Fibroblast of peridontal ligament (primary cell): ENCODE data around the gene HNRNPUL1.

ENCODE experiments used
- DNase-seq: peaks from one replicate; pipeline ENCODE4 v3.0.0-alpha.2; 2010; ENCODE audit errors: extremely low read depth

HNRNPUL1 gene

GRCh38 chr19:41353466-41354342 is 89.5 kb downstream of the HNRNPUL1 start, which contains the start of gene TGFB1:
TSS of gene TGFB1 (minus strand) at chr19:41353922. CDS start at chr19:41353044, 878 bp downstream.
- DNase-seq: peak; percentile 79

GRCh38 chr19:41354343-41354953 is 90.3 kb downstream of the HNRNPUL1 start:
- DNase-seq: no peak

GRCh38 chr19:41355035-41355434 is 90.9 kb downstream of the HNRNPUL1 start:
- DNase-seq: no peak

GRCh38 chr19:41355802-41356201 is 91.6 kb downstream of the HNRNPUL1 start:
- no peak for DNase-seq

- no peak for DNase-seq
Observed at GRCh38 chr19:41356984-41357739, 93.0 kb downstream of the HNRNPUL1 start.
